ENCODE results near the gene TAS1R3. TPM values are rescaled to one million over a fixed set of nuclear protein-coding genes. Genes with fewer than 3 reads are reported as not detected.

Gene TAS1R3
- polyA plus RNA-seq, 3 donors from 2014 or later: 0.08 TPM; not detected in 2

DNA sequence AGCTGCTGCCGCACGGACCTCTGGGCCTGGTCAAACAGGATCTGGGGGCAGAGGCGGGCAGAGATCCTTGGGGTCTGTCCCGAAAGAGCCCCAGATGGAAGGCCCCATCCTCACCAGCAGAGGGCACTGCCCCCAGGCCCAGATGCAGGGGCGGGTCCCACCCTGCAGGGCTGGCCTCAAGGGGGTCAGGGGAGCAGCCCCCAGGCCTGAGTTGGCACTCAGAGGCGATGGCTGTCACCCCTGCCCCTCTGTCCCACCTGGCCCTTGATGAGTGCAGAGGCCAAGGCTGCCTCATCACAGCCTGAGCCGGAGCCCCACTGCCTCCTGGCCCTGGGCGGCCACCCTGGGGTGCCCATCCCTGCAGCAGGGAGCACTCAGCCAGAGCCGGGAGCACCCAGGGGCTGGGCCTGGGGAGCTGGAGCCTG is 29.1 kb upstream of the TAS1R3 start:
- no peak for DNase-seq
- Mint-ChIP-seq H3K27me3 (ENCODE audit: low read depth in 3 of 3) (peaks cover 0 to 7% (median 3%) of the 10 kb centered on the region in 3 donors), H3K36me3 (no peaks in the 10 kb centered on the region), H3K4me3 (no peak overlapping the region), H3K4me1 (peaks cover 13 to 16% of the 10 kb centered on the region in 2 donors), H3K27ac (no peak overlapping the region), H3K9me3 (no peaks in the 10 kb centered on the region)

DNA sequence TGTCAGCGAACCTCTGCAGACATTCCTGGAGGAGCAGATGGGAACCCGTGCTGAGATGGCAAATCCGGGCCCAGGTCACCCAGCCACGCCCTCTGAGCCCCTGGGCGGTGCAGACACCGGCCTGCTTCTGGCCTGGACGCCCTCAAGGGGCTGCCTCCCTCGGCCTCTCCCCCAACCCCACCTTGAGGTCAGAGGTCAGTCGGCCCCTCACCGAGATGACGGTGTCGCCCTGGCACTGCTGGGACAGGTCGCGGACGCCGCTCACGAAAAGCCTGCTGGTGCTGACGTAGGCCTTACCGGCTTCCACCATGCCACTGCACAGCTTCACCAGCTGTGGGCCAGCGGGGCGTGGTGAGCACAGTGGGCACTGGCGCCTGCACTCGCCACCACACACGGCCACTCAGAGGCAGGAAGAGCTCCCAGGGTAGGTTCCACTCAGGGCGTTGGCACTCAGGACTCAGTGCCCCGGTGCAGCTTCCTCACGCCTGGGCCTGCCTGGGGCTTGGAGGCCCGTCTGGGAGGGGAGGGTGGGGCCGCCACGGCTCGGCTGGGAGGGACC is 28.1 kb upstream of the TAS1R3 start:
- peaks cover 0 to 9% (median 7%) of the 10 kb centered on the region in 3 donors for H3K27me3 Mint-ChIP-seq (ENCODE audit: low read depth in 3 of 3)
- H3K4me1 Mint-ChIP-seq: peaks cover 15 to 18% of the 10 kb centered on the region in 2 donors
- H3K4me3 Mint-ChIP-seq: no peak overlapping the region
- DNase-seq: no peak
- no peaks in the 10 kb centered on the region for H3K36me3 Mint-ChIP-seq
- H3K27ac Mint-ChIP-seq: no peak overlapping the region
- no peaks in the 10 kb centered on the region for H3K9me3 Mint-ChIP-seq

DNA sequence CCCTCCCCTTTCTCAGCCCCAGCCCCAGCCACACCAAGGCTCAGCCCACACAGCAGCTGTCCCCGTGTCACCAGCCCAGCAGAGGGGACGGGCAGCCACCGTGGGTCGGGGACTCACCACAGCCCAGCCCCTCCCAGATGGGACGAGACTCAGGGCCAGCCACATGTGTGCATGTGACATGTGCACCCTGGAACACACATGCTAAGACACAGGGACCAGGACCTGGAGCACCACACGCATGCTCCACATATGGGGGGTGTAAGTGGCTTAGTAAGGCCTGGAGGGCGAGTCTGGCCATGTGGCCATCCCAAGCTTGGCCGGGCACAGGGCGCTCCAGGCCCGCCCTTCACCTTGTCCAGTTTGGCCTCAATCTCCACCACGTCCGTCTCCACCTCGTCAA is 27.3 kb upstream of the TAS1R3 start:
- no peak for DNase-seq
- Mint-ChIP-seq H3K4me1 (peaks cover 15 to 18% of the 10 kb centered on the region in 2 donors), H3K4me3 (no peak overlapping the region), H3K9me3 (no peaks in the 10 kb centered on the region), H3K27ac (no peak overlapping the region), H3K27me3 (ENCODE audit: low read depth in 3 of 3) (peaks cover 2 to 11% (median 9%) of the 10 kb centered on the region in 3 donors), H3K36me3 (no peaks in the 10 kb centered on the region)

DNA sequence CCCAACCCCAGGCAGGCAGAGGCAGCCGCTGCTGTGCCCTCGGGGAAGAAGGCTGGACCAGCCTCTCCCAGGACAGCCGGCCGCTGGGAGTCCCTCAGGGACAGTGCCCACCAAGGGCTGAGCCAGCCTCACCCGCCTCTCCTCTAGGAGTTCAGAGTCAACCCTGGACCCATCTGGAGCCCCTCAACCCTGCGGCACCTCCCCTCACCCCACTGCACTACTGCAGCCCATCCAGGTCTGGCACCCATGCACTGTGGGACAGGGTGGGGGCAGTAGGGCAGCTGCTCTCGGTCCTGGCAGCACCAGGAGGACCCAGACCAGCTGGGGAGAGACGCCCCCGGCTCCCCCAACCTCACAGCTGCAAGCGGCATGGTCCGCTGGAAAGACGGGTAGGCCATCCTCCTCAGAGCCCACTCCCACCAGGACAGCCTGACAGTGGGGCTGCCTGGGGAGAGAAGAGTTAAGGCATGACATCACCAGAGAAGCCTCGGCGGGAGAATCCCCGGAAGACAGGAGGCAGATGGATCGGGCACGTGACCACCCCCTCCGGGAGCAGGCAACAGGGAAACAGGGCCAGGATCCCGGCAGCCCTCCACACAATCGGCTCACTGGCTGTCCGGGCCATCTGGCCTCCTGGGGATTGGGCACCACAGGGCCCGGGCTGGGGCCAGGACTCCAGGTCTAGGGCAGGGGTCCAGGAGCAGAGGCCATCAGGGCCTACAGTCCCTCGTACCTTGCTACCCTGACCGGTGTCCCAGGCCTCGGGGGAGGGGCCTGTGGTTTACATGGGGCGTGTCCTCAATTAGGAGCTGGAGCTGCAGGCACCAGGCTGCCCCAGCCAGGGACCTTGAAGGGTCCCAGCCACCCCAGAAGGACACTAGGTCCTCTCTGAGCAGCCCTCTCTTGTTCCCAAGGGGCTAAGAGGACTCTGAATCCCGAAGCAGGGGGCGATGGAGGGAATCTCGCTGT is 26.5 kb upstream of the TAS1R3 start:
- no peak for DNase-seq
- Mint-ChIP-seq H3K36me3 (no peaks in the 10 kb centered on the region), H3K4me3 (peak overlapping the region in 2 of 5 donors; percentile 13 to 41), H3K4me1 (peaks cover 15 to 18% of the 10 kb centered on the region in 2 donors), H3K27ac (peak overlapping the region in 1 of 6 donors; percentile 29), H3K9me3 (no peaks in the 10 kb centered on the region), H3K27me3 (ENCODE audit: low read depth in 3 of 3) (peaks cover 2 to 12% (median 11%) of the 10 kb centered on the region in 3 donors)

DNA sequence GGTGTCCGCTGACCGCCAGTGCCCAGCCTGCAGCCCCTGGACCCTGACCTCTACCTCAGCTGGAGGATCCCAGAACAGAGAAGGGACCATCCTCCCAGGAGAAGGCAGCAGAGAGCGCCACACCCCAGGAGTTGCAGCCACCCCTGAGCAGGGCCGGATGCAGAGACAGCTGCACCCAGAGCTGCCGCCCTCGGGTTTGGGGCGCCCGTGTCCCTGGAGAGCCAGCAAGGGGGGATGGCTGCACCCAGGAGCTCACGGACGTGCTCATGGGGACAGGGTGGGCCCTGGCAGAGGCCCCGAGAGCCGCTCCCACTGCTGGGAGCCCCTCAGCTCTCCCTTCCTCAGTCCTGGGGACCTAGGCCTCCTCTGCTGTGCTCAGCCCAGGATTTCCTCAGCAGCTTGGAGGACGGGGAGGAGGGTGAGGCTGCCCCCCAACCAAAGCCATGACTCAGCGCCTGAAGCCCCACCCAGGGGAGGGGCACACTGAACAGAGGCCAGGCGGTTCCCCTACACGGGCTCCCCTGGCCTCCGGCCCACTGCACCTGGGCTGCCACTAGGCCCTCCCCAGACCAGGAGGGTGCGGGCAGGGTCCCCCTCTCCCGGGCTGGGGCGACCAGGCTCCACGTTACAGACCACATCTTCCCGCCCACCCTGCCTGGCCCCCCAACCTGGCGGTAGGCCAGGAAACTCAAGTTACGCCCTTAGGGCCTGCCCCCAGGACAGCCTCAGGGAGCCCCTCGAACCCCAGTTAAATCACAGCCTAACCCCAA is 25.6 kb upstream of the TAS1R3 start:
- Mint-ChIP-seq H3K36me3 (no peaks in the 10 kb centered on the region), H3K9me3 (no peaks in the 10 kb centered on the region), H3K4me1 (peaks cover 15 to 18% of the 10 kb centered on the region in 2 donors), H3K4me3 (peak overlapping the region; percentile 78 to 88 (median 82)), H3K27ac (peak overlapping the region in 4 of 6 donors; percentile 60 to 81 (median 76)), H3K27me3 (ENCODE audit: low read depth in 3 of 3) (peaks cover 5 to 12% (median 11%) of the 10 kb centered on the region in 3 donors)
- DNase-seq: peak in 1 of 3 donors; percentile 40

DNA sequence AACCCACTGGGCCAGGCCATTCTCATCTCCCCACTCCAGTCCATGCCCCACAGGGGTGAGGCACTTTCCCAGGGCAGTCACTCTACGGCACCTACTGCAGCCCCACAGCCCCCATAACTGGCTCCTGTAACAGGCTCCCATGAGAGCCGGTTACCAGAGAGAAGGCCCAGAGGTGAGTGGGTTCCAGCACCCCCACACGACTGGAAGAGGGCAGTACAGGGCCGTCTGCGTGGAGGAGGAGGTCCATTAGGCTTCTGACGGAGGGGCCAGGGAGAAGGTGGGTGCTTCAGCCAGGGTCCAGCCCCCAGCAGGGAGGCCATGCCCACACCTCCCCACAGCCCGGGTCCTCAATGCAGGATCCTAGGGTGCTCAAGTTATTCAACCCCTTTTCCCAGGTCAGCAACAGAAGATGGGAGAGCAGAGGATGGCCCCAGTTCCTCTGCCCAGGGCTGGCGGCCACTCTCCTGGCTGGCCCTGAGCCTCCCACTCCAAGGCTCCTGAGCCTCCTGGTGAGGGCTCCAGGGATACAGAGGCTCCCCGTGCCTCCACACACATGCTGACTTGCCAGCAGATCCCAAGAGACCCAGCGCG is 24.9 kb upstream of the TAS1R3 start:
- peaks cover 5 to 11% (median 10%) of the 10 kb centered on the region in 3 donors for H3K27me3 Mint-ChIP-seq (ENCODE audit: low read depth in 3 of 3)
- DNase-seq: no peak
- peak overlapping the region; percentile 78 to 88 (median 82) for H3K4me3 Mint-ChIP-seq
- H3K4me1 Mint-ChIP-seq: peaks cover 15 to 18% of the 10 kb centered on the region in 2 donors
- H3K9me3 Mint-ChIP-seq: no peaks in the 10 kb centered on the region
- H3K27ac Mint-ChIP-seq: peak overlapping the region; percentile 20 to 81 (median 69)
- H3K36me3 Mint-ChIP-seq: no peaks in the 10 kb centered on the region

DNA sequence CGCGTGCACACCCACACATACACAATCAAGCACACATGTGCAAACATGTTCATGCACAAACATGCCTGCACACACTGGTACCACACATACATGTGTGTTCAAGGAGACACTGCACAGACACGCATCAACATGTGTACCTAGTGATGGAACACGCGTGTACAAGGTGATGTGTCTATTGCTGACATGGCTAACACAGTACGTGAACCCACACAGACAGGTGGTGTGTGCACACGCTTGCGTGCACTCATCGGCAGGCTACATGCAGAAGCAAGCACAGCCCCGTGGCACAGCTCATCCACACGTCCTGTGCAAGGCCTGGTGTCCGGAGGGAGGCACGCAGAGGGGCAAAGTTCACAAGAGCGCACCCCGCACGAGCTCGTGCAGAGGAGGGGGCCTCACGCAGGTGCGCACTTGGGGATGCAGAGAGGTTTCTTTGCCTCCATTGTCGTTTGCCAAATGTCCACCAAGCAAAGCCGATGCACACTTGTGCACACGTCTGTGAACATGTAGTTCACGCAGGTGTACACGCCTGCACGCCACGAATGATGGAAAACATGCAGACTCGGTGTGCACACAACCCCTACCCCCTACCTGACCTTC is 24.3 kb upstream of the TAS1R3 start:
- H3K4me1 Mint-ChIP-seq: peaks cover 15 to 18% of the 10 kb centered on the region in 2 donors
- DNase-seq: no peak
- peaks cover 5 to 11% (median 10%) of the 10 kb centered on the region in 3 donors for H3K27me3 Mint-ChIP-seq (ENCODE audit: low read depth in 3 of 3)
- H3K36me3 Mint-ChIP-seq: no peaks in the 10 kb centered on the region
- H3K4me3 Mint-ChIP-seq: peak overlapping the region; percentile 78 to 88 (median 82)
- no peaks in the 10 kb centered on the region for H3K9me3 Mint-ChIP-seq
- peak overlapping the region; percentile 60 to 81 (median 76) for H3K27ac Mint-ChIP-seq

DNA sequence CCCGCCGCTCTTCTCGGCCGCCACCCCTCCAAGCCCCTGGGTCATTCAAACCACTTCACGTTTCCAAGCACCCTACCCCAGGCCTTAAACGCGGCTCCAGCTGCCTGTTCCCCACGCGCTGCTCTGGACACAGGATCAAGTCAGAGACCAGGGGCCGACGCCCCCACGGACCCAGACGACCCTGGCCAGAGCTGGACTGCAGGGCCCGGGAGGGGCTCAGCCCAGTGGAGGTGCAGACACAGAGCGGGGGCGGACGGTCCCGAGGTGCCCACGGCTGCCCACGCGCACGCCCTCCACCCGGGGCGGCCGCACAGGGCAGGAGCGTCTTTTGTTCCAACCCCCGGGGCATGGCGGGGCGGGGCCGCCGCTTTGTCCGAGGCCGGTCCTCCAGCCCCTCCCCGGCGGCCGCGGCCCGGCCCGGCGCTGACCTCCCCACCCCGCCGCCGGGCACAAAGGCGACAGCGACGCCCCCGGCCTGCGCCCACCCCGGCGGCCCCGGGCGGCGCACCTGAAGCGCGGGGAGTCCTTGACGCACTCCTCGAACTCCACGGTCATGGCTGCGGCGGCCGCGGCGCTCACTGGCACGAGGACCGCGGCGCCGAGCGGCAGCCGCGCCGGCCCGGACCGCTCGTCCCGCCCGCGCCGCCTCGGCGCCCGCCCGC is 23.7 kb upstream of the TAS1R3 start:
- Mint-ChIP-seq H3K9me3 (no peaks in the 10 kb centered on the region), H3K4me3 (peak overlapping the region; percentile 78 to 88 (median 82)), H3K27me3 (ENCODE audit: low read depth in 3 of 3) (peaks cover 5 to 11% (median 10%) of the 10 kb centered on the region in 3 donors), H3K4me1 (peaks cover 15 to 18% of the 10 kb centered on the region in 2 donors), H3K27ac (peak overlapping the region; percentile 60 to 81 (median 76)), H3K36me3 (no peaks in the 10 kb centered on the region)
- DNase-seq: no peak

DNA sequence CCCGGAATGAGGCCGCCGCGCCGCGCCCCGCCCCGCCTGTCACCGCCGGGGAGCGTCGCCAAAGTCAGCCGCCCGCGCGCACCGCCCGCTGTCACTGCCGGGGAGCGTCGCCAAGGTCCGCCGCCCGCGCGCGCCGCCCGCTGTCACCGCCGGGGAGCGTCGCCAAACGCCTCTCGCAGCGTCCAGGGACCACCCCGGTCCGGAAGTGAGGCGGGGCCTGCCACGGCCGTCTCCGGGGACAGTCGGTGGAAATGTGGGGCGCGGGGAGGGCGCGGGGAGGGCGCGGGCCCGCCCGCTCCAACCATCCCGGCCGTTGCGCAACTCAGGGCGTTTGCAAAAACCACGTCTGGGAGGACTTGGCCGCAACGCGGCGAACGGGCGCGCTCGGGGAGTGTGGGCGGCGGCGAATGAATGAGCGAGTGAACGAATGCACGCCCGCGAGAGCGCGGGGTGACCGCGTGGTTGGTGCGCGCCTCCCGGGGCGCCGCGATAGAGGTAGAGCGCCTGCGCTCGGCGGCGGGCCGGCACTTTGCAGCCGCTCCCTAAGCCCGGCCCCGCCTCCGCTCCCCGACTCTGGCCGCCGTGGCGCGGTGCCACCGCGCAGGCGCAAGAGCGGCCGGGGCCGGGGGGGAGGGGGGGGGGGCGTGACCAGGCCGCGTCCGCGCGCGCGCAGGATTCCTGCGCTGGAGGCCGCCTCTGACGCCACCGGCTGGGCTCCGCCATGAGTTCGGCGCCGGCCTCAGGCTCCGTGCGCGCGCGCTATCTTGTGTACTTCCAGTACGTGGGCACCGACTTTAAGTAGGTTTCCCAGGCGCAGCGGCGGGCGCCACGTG is 22.9 kb upstream of the TAS1R3 start, which contains the start of the genes ACAP3 and PUSL1:
Gene ACAP3, minus strand, starts transcription at position 8 of the 833 bp plus-strand sequence. CDS start 115 bp downstream, outside the sequence.
Gene PUSL1, plus strand, starts transcription at position 675 of the 833 bp plus-strand sequence. Its CDS starts 47 bp downstream, at position 722.
- H3K27ac Mint-ChIP-seq: peak within 1 kb of the TSS; percentile 62 to 89 (median 82)
- no peaks in the 10 kb centered on the region for H3K9me3 Mint-ChIP-seq
- H3K4me3 Mint-ChIP-seq: peak within 1 kb of the TSS; percentile 80 to 89 (median 82)
- no peaks in the 10 kb centered on the region for H3K36me3 Mint-ChIP-seq
- H3K4me1 Mint-ChIP-seq: peaks cover 15 to 18% of the 10 kb centered on the region in 2 donors
- peak; percentile 91 to 94 (median 93) for DNase-seq
- H3K27me3 Mint-ChIP-seq (ENCODE audit: low read depth in 3 of 3): peaks cover 5 to 11% (median 10%) of the 10 kb centered on the region in 3 donors

DNA sequence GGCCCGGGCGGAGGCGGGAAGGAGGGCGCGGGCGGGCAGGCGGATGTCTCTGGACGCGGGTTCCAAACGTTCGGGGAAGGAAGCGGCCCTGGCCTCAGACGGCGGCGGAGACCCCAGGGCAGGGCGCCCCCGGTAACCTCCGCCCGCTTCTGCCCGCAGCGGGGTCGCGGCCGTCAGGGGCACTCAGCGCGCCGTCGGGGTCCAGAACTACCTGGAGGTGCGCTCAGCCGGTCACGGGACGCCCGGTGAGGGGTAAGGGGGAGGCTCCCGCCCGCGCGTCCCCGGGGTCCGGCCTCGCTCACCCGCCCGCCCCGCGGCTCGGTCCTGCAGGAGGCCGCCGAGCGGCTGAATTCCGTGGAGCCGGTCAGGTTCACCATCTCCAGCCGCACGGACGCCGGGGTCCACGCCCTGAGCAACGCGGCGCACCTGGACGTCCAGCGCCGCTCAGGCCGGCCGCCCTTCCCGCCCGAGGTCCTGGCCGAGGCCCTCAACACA is 22.3 kb upstream of the TAS1R3 start:
- Mint-ChIP-seq H3K4me3 (peak overlapping the region; percentile 76 to 89 (median 81)), H3K4me1 (peaks cover 15 to 18% of the 10 kb centered on the region in 2 donors), H3K27me3 (ENCODE audit: low read depth in 3 of 3) (peaks cover 5 to 11% (median 10%) of the 10 kb centered on the region in 3 donors), H3K9me3 (no peaks in the 10 kb centered on the region), H3K27ac (peak overlapping the region in 5 of 6 donors; percentile 62 to 89 (median 84)), H3K36me3 (no peaks in the 10 kb centered on the region)
- no peak for DNase-seq
